Ishikawa (cell line): ENCODE data around the gene GHRL.

ENCODE experiments used
- CEBPB ChIP-seq: IDR thresholded peaks from 2 replicates; pipeline ENCODE4 v1.6.1; 2012
- EP300 ChIP-seq: IDR thresholded peaks from 2 replicates; pipeline ENCODE4 v1.6.1; 2012; ENCODE audit warnings: borderline replicate concordance
- MAX ChIP-seq: IDR thresholded peaks from 2 replicates; pipeline ENCODE4 v1.6.1; 2012
- NFIC ChIP-seq: IDR thresholded peaks from 2 replicates; pipeline ENCODE4 v1.6.1; 2012
- RAD21 ChIP-seq: IDR thresholded peaks from 2 replicates; pipeline ENCODE4 v1.6.1; 2012; ENCODE audit warnings: low read depth
- TAF1 ChIP-seq: IDR thresholded peaks from 2 replicates; pipeline ENCODE4 v1.6.1; 2012; ENCODE audit warnings: low read depth, mild to moderate bottlenecking
- TCF12 ChIP-seq: IDR thresholded peaks from 2 replicates; pipeline ENCODE4 v1.6.1; 2012; ENCODE audit warnings: low read depth
- TEAD4 ChIP-seq: IDR thresholded peaks from 2 replicates; pipeline ENCODE4 v1.6.1; 2012
- USF1 ChIP-seq: IDR thresholded peaks from 2 replicates; pipeline ENCODE4 v1.6.1; 2012

- TF ChIP-seq EP300 = no peak
- no peak for TF ChIP-seq MAX
- TF ChIP-seq RAD21 = no peak
- no peak for TF ChIP-seq TEAD4
- TF ChIP-seq USF1 = no peak
- TF ChIP-seq TCF12 = no peak
- no peak for TF ChIP-seq CEBPB
- no peak for TF ChIP-seq NFIC
- TF ChIP-seq TAF1 = no peak
Measured at GRCh38 chr3:10340476-10340875, 47.7 kb upstream of the GHRL start.
